HCT116 (cell line): ENCODE results near the gene NUCB1. TPM values are rescaled to one million over a fixed set of nuclear protein-coding genes. Genes with fewer than 3 reads are reported as not detected.

ENCODE experiments used
- ATAC-seq: fragments of 200-7000 bp; cut with Tn5 transposase; 2 replicates; pipeline ENCODE4 v1.9.1; 2020; ENCODE audit warnings: mild to moderate bottlenecking, moderate library complexity
- BruUV-seq: library from RNA; stranded (reverse); fragments of 400-500 nt; replicated peaks from 2 replicates; lab custom pipeline; 2021; lab: Mats Ljungman, UMichigan
- CTCF ChIA-PET: fragments of 300-600 bp; sonication (Branson Sonifier 250); formaldehyde crosslinking; loops from one replicate; lab custom pipeline; 2021; ENCODE audit warnings: antibody characterized with exemption; lab: Charles Lee
- POLR2A ChIA-PET: fragments of 300-600, 350-600 bp; sonication (Branson Sonifier 250); formaldehyde crosslinking; loops from one replicate; lab custom pipeline; 2021; ENCODE audit warnings: antibody characterized with exemption; lab: Charles Lee
- RAD21 ChIA-PET, 2 experiments: fragments of 300-600 bp; sonication (Branson Sonifier 250); formaldehyde crosslinking; loops; one replicate each; lab custom pipeline; 2023; ENCODE audit warnings: low total read pairs in 2 of 2; ENCODE audit not compliant: uncharacterized antibody in 2 of 2, unreplicated experiment in 2 of 2, low non-redundant PET in 1 of 2; lab: Charles Lee
- DNase-seq: peaks from one replicate; pipeline ENCODE4 v3.0.0-alpha.2; 2010; ENCODE audit warnings: low read depth, low spot score
- H2AFZ ChIP-seq: fragments of 200-600 bp; shearing (Covaris generic), sonication (generic); 2 replicates; pipeline ENCODE4 v1.6.1; 2017; ENCODE audit warnings: low read depth, mixed run types, mixed read lengths, antibody characterized with exemption, low read length; ENCODE audit not compliant: poor library complexity, severe bottlenecking
- H3K27ac ChIP-seq: 2 replicates; pipeline ENCODE4 v1.5.1; 2012; ENCODE audit warnings: low read depth, low read length
- H3K27me3 ChIP-seq: fragments of 200-600 bp; sonication (generic); 2 replicates; pipeline ENCODE4 v1.6.1; 2016; ENCODE audit warnings: mixed run types, low read length, mixed read lengths; ENCODE audit not compliant: insufficient read depth
- H3K36me3 ChIP-seq, 2 experiments: fragments of 200-500 bp in 1 of 2; fragments of 200-600 bp in 1 of 2; sonication (Bioruptor generic) in 1 of 2; sonication (generic) in 1 of 2; 2 replicates each; pipeline versions ENCODE4 v1.5.1 to v1.6.1; 2014 to 2016; ENCODE audit warnings: low read length in 2 of 2, inconsistent platforms in 1 of 2, mixed read lengths in 1 of 2, mixed run types in 1 of 2; ENCODE audit not compliant: insufficient read depth in 2 of 2, control insufficient read depth in 1 of 2
- H3K4me1 ChIP-seq, 2 experiments: fragments of 200-600 bp in 1 of 2; sonication (generic) in 1 of 2; 2 replicates each; pipeline versions ENCODE4 v1.5.1 to v1.6.1; 2012 to 2017; ENCODE audit warnings: low read length in 2 of 2, inconsistent platforms in 1 of 2, mild to moderate bottlenecking in 1 of 2, mixed read lengths in 1 of 2, mixed run types in 1 of 2, moderate library complexity in 1 of 2; ENCODE audit not compliant: insufficient read depth in 2 of 2, control insufficient read depth in 1 of 2
- H3K4me2 ChIP-seq: fragments of 200-600 bp; sonication (generic); 2 replicates; pipeline ENCODE4 v1.6.1; 2017; ENCODE audit warnings: mixed run types, low read length, mixed read lengths
- H3K4me3 ChIP-seq, 2 experiments: fragments of 200-600 bp in 1 of 2; sonication (generic) in 1 of 2; replicated peaks in 1 of 2; 2 replicates each; pipeline ENCODE4 v1.5.1; 2011 to 2016; ENCODE audit warnings: low read length in 2 of 2, control low read depth in 1 of 2, low read depth in 1 of 2, mild to moderate bottlenecking in 1 of 2, mixed read lengths in 1 of 2, mixed run types in 1 of 2
- H3K79me2 ChIP-seq: fragments of 200-600 bp; sonication (generic); 2 replicates; pipeline ENCODE4 v1.6.1; 2017; ENCODE audit warnings: mild to moderate bottlenecking, mixed run types, low read length, moderate library complexity, mixed read lengths; ENCODE audit not compliant: insufficient read depth
- H3K9ac ChIP-seq: fragments of 200-600 bp; sonication (generic); 2 replicates; pipeline ENCODE4 v1.6.1; 2016; ENCODE audit warnings: low read length, mixed read lengths
- H3K9me2 ChIP-seq: fragments of 200-600 bp; sonication (generic), shearing (Covaris generic); 2 replicates; pipeline ENCODE4 v1.6.1; 2017; ENCODE audit warnings: mixed run types, mild to moderate bottlenecking, moderate library complexity; ENCODE audit not compliant: insufficient read depth
- H3K9me3 ChIP-seq, 2 experiments: fragments of 200-500 bp in 1 of 2; fragments of 200-600 bp in 1 of 2; sonication (Bioruptor generic) in 1 of 2; sonication (generic) in 1 of 2; 2 replicates each; pipeline ENCODE4 v1.6.1; 2014 to 2017; ENCODE audit warnings: low read length in 2 of 2, mixed read lengths in 2 of 2, inconsistent platforms in 1 of 2, low read depth in 1 of 2, mild to moderate bottlenecking in 1 of 2, mixed run types in 1 of 2, moderate library complexity in 1 of 2; ENCODE audit not compliant: control insufficient read depth in 1 of 2, insufficient read depth in 1 of 2
- H4K20me1 ChIP-seq: fragments of 200-600 bp; sonication (generic), shearing (Covaris generic); 2 replicates; pipeline ENCODE4 v1.6.1; 2017; ENCODE audit warnings: mixed run types, mild to moderate bottlenecking, moderate library complexity; ENCODE audit not compliant: insufficient read depth
- ATF3 ChIP-seq: IDR thresholded peaks from 2 replicates; pipeline ENCODE4 v1.6.1; 2012
- CBX3 ChIP-seq: IDR thresholded peaks from 2 replicates; pipeline ENCODE4 v1.6.1; 2012; ENCODE audit warnings: low read depth
- CEBPB ChIP-seq: IDR thresholded peaks from 2 replicates; pipeline ENCODE4 v1.6.1; 2012; ENCODE audit warnings: low read depth
- CTCF ChIP-seq, 3 experiments: fragments of 200-600 bp in 1 of 3; sonication (generic) in 1 of 3; IDR thresholded peaks in 2 of 3; conservative IDR thresholded peaks in 1 of 3; 2 replicates each; pipeline ENCODE4 v1.5.1; 2012 to 2017; ENCODE audit warnings: low read depth in 2 of 3, low read length in 2 of 3, antibody characterized with exemption in 1 of 3, borderline replicate concordance in 1 of 3, control low read depth in 1 of 3, mild to moderate bottlenecking in 1 of 3, mixed read lengths in 1 of 3, mixed run types in 1 of 3, moderate library complexity in 1 of 3; ENCODE audit not compliant: insufficient read depth in 1 of 3
- EGR1 ChIP-seq: IDR thresholded peaks from 2 replicates; pipeline ENCODE4 v1.6.1; 2012; ENCODE audit warnings: low read depth
- EZH2phosphoT487 ChIP-seq: fragments of 200-600 bp; IDR thresholded peaks from 2 replicates; pipeline ENCODE4 v1.6.1; 2018; ENCODE audit warnings: antibody characterized with exemption, borderline replicate concordance
- JUND ChIP-seq: IDR thresholded peaks from 2 replicates; pipeline ENCODE4 v1.6.1; 2012
- POLR2A ChIP-seq: IDR thresholded peaks from 2 replicates; pipeline ENCODE4 v1.7.0; 2011; ENCODE audit warnings: borderline replicate concordance; ENCODE audit not compliant: insufficient read depth, insufficient read length; ENCODE audit errors: extremely low read depth
- POLR2AphosphoS5 ChIP-seq: IDR thresholded peaks from 2 replicates; pipeline ENCODE4 v1.6.1; 2011; ENCODE audit warnings: mild to moderate bottlenecking, low read depth, low read length, moderate library complexity
- RAD21 ChIP-seq: IDR thresholded peaks from 2 replicates; pipeline ENCODE4 v1.6.1; 2012; ENCODE audit warnings: low read depth, mild to moderate bottlenecking
- REST ChIP-seq: IDR thresholded peaks from 2 replicates; pipeline ENCODE4 v1.6.1; 2012; ENCODE audit warnings: low read depth
- SP1 ChIP-seq: IDR thresholded peaks from 2 replicates; pipeline ENCODE4 v1.6.1; 2012; ENCODE audit warnings: low read depth
- YY1 ChIP-seq: IDR thresholded peaks from 2 replicates; pipeline ENCODE4 v1.6.1; 2011; ENCODE audit warnings: low read length, low read depth, moderate library complexity, mild to moderate bottlenecking; ENCODE audit not compliant: insufficient replicate concordance; ENCODE audit errors: extremely low read depth
- ZFX ChIP-seq: fragments of 450-650 bp; IDR thresholded peaks from 2 replicates; pipeline ENCODE4 v1.6.1; 2017
- intact Hi-C: fragments of 100-400 bp; cut with micrococcal nuclease; formaldehyde crosslinking; loops from 2 replicates; pipeline ENCODE4 v1.10.0; 2022
- total RNA-seq: library from RNA; stranded (reverse); gene quantifications from one replicate; pipeline ENCODE4 v1.2.1, GENCODE V29; 2021; ENCODE audit not compliant: unreplicated experiment

The NUCB1 gene
- total RNA-seq, 1 experiment from 2014 or later: 88.8 TPM

- peak overlapping the region; percentile 22 to 43 for H3K4me3 ChIP-seq
Measured at GRCh38 chr19:48962029-48962848, 62.1 kb downstream of the NUCB1 start.

GRCh38 chr19:48962849-48963165 is 62.7 kb downstream of the NUCB1 start:
- Histone ChIP-seq H3K27ac (peak overlapping the region; percentile 98), H3K9me3 (no peaks in the 10 kb centered on the region), H3K79me2 (peaks cover 16% of the 10 kb centered on the region), H3K36me3 (peaks cover 0 to 14% of the 10 kb centered on the region in 2 experiments; a peak in 1 of 4 replicates), H4K20me1 (peaks cover 9% of the 10 kb centered on the region; the same call in 1 of the 2 replicates), H3K4me3 (peak overlapping the region; percentile 22 to 43; a peak in 3 of 4 replicates), H3K27me3 (no peaks in the 10 kb centered on the region), H3K9me2 (no peaks in the 10 kb centered on the region), H3K4me2 (peak overlapping the region; percentile 83), H2AFZ (no peak overlapping the region), H3K4me1 (peaks cover 35 to 62% of the 10 kb centered on the region in 2 experiments), H3K9ac (peak overlapping the region; percentile 78)
- ChIA-PET CTCF (interaction anchor here (1.3 kb wide), 1 partner anchor 31 kb away, joined by 3 read pairs; the partner anchor contains the start of gene RUVBL2), POLR2A (interaction anchor here (1.0 to 1.5 kb wide), 5 partner anchors 8 to 90 kb away, joined by 3 to 12 read pairs (median 5); partner anchors contain the start of genes DHDH and PPP1R15A), RAD21 (interaction anchor here in 1 of 2 experiments (1.0 kb wide), 1 partner anchor 120 kb away, joined by 3 read pairs; no protein-coding TSS in a partner anchor)
- BruUV-seq: no TSS peak
- DNase-seq: no peak
- intact Hi-C loops: no loop called here
- no peak for ATAC-seq
- TF ChIP-seq CBX3 (no peak), ATF3 (no peak), EGR1 (no peak), EZH2phosphoT487 (no peak), CTCF (IDR thresholded peaks at IDR 0.05 in 2 of 3, conservative IDR thresholded peaks at IDR 0.05 in 1 of 3; ENCODE audit: borderline replicate concordance in 1 of 3, insufficient read depth in 1 of 3, low read depth in 2 of 3, low read length in 2 of 3) (no peak), CEBPB (no peak), RAD21 (no peak), YY1 (no peak), REST (no peak)

More at GRCh38 chr19:48962029-48962848, 62.1 kb downstream of the NUCB1 start:
- Histone ChIP-seq H3K27me3 (no peaks in the 10 kb centered on the region), H2AFZ (no peak overlapping the region), H3K9me2 (no peaks in the 10 kb centered on the region), H3K9ac (peak overlapping the region; percentile 78), H3K36me3 (peaks cover 0 to 18% of the 10 kb centered on the region in 2 experiments; a peak in 1 of 4 replicates), H3K4me2 (peak overlapping the region; percentile 83), H4K20me1 (peaks cover 9% of the 10 kb centered on the region; the same call in 1 of the 2 replicates), H3K27ac (peak overlapping the region; percentile 98), H3K4me1 (peaks cover 35 to 59% of the 10 kb centered on the region in 2 experiments), H3K79me2 (peaks cover 16% of the 10 kb centered on the region), H3K9me3 (no peaks in the 10 kb centered on the region)
- DNase-seq (no peak), ATAC-seq (peak; percentile 45)
- RAD21 ChIA-PET: interaction anchor here in 1 of 2 experiments (1.0 kb wide), 1 partner anchor 119 kb away, joined by 3 read pairs; no protein-coding TSS in a partner anchor
- CTCF ChIA-PET: interaction anchor here (0.9 to 1.3 kb wide), 3 partner anchors 8 to 174 kb away, joined by 3 to 8 read pairs (median 3); partner anchors contain the start of gene RUVBL2
- TF ChIP-seq JUND: no peak
- peak; percentile 96 for TF ChIP-seq POLR2AphosphoS5
- TF ChIP-seq ZFX: peak; percentile 45; the same call in 1 of the 2 replicates
- TF ChIP-seq SP1: peak; percentile 26; the same call in 1 of the 2 replicates
- peak; percentile 41 for TF ChIP-seq POLR2A
- TSS peak; percentile 70 for BruUV-seq
- intact Hi-C loops: no loop called here
- POLR2A ChIA-PET: interaction anchor here (0.5 to 1.5 kb wide), 8 partner anchors 8 to 90 kb away, joined by 3 to 12 read pairs (median 4); partner anchors contain the start of genes DHDH, GYS1, NUCB1 and PPP1R15A
